ENCODE measurements around the gene RPL27. TPM values are rescaled to one million over a fixed set of nuclear protein-coding genes. Genes with fewer than 3 reads are reported as not detected.

RPL27 gene
- total RNA-seq, 1 donor from 2014 or later, result 1,019 TPM

GRCh38 chr17:43020789-43021740 is 22.8 kb downstream of the RPL27 start:
- TF ChIP-seq CTCF (IDR thresholded peaks at IDR 0.05; ENCODE audit: unreplicated experiment), result no peak
- H3K4me1 Mint-ChIP-seq, result peaks cover 40% of the 10 kb centered on the region
- H3K36me3 Mint-ChIP-seq, result peaks cover 2% of the 10 kb centered on the region
- peak overlapping the region; percentile 96 for H3K27ac Mint-ChIP-seq
- no peaks in the 10 kb centered on the region for H3K9me3 Mint-ChIP-seq
- H3K27me3 Mint-ChIP-seq (ENCODE audit: low read depth), result no peaks in the 10 kb centered on the region
- peak in 1 of 2 experiments; percentile 68 for DNase-seq (ENCODE audit: low spot score in 2 of 2, unreplicated experiment in 2 of 2)
- H3K4me3 Mint-ChIP-seq, result peak overlapping the region; percentile 96

GRCh38 chr17:43021741-43022512 is 23.7 kb downstream of the RPL27 start, which contains the start of gene VAT1:
TSS of gene VAT1 (minus strand) at chr17:43022385. CDS start at chr17:43022322, 63 bp downstream.
- peak; percentile 56 to 77 for DNase-seq (ENCODE audit: low spot score in 2 of 2, unreplicated experiment in 2 of 2)
- Mint-ChIP-seq H3K36me3 (peaks cover 2% of the 10 kb centered on the region), H3K27me3 (ENCODE audit: low read depth) (no peaks in the 10 kb centered on the region), H3K4me3 (peak within 1 kb of the TSS; percentile 96), H3K4me1 (peaks cover 40% of the 10 kb centered on the region), H3K9me3 (no peaks in the 10 kb centered on the region), H3K27ac (peak within 1 kb of the TSS; percentile 96)
- TF ChIP-seq CTCF (IDR thresholded peaks at IDR 0.05; ENCODE audit: unreplicated experiment), result no peak

GRCh38 chr17:43024407-43025289 is 26.4 kb downstream of the RPL27 start, which contains the start of gene RND2:
TSS of gene RND2 (plus strand) at chr17:43025231. CDS start at chr17:43025348, 117 bp downstream.
- no peak for TF ChIP-seq CTCF (IDR thresholded peaks at IDR 0.05; ENCODE audit: unreplicated experiment)
- peaks cover 24% of the 10 kb centered on the region for H3K4me1 Mint-ChIP-seq
- peak within 1 kb of the TSS; percentile 84 for H3K4me3 Mint-ChIP-seq
- no peaks in the 10 kb centered on the region for H3K36me3 Mint-ChIP-seq
- H3K27me3 Mint-ChIP-seq (ENCODE audit: low read depth), result no peaks in the 10 kb centered on the region
- peak; percentile 73 to 87 for DNase-seq (ENCODE audit: low spot score in 2 of 2, unreplicated experiment in 2 of 2)
- peak within 1 kb of the TSS; percentile 90 for H3K27ac Mint-ChIP-seq
- H3K9me3 Mint-ChIP-seq, result no peaks in the 10 kb centered on the region

GRCh38 chr17:43025290-43025657 is 27.1 kb downstream of the RPL27 start:
- H3K27ac Mint-ChIP-seq, result peak overlapping the region; percentile 72
- DNase-seq (ENCODE audit: low spot score in 2 of 2, unreplicated experiment in 2 of 2), result no peak
- no peaks in the 10 kb centered on the region for H3K27me3 Mint-ChIP-seq (ENCODE audit: low read depth)
- H3K4me1 Mint-ChIP-seq, result peaks cover 18% of the 10 kb centered on the region
- TF ChIP-seq CTCF (IDR thresholded peaks at IDR 0.05; ENCODE audit: unreplicated experiment), result no peak
- H3K36me3 Mint-ChIP-seq, result no peaks in the 10 kb centered on the region
- no peaks in the 10 kb centered on the region for H3K9me3 Mint-ChIP-seq
- peak overlapping the region; percentile 77 for H3K4me3 Mint-ChIP-seq

Measured in mesothelial cell of epicardium (in vitro differentiated cells).